Trophoblast cell (in vitro differentiated cells and primary cell): ENCODE results near the gene ZNF37A.
"Not testable (repeated sequence)": the region's sequence is repeated elsewhere in the genome, so short reads cannot be mapped to it uniquely, and the experiment has no call there.

Experiments
- DNase-seq, 2 donors: peaks; one replicate each; pipeline ENCODE4 v3.0.0-alpha.2; 2016
- H2AFZ ChIP-seq: 2 replicates; pipeline ENCODE4 v1.6.1; 2013; ENCODE audit warnings: low read length, moderate library complexity, mild to moderate bottlenecking; ENCODE audit not compliant: insufficient read depth, poor library complexity
- H2AK5ac ChIP-seq: 2 replicates; pipeline ENCODE4 v1.6.1; 2013; ENCODE audit warnings: mild to moderate bottlenecking, low read length
- H2BK120ac ChIP-seq: 2 replicates; pipeline ENCODE4 v1.6.1; 2013; ENCODE audit warnings: low read length, mild to moderate bottlenecking, moderate library complexity; ENCODE audit not compliant: insufficient read depth, poor library complexity
- H2BK12ac ChIP-seq: 2 replicates; pipeline ENCODE4 v1.6.1; 2013; ENCODE audit warnings: mild to moderate bottlenecking, low read length, moderate library complexity
- H2BK5ac ChIP-seq: 2 replicates; pipeline ENCODE4 v1.6.1; 2013; ENCODE audit warnings: low read length, low read depth, moderate library complexity, mild to moderate bottlenecking; ENCODE audit not compliant: poor library complexity
- H3K14ac ChIP-seq: 2 replicates; pipeline ENCODE4 v1.6.1; 2013; ENCODE audit warnings: mild to moderate bottlenecking, low read length
- H3K18ac ChIP-seq: 2 replicates; pipeline ENCODE4 v1.6.1; 2013; ENCODE audit warnings: mild to moderate bottlenecking, low read length
- H3K23ac ChIP-seq: 2 replicates; pipeline ENCODE4 v1.6.1; 2013; ENCODE audit warnings: low read length
- H3K27ac ChIP-seq: 2 replicates; pipeline ENCODE4 v1.5.1; 2013; ENCODE audit warnings: low read depth, mild to moderate bottlenecking, inconsistent platforms, low read length, moderate library complexity
- H3K27me3 ChIP-seq: 2 replicates; pipeline ENCODE4 v1.6.1; 2013; ENCODE audit warnings: inconsistent platforms, mild to moderate bottlenecking, low read length, moderate library complexity; ENCODE audit not compliant: insufficient read depth
- H3K36me3 ChIP-seq, 2 experiments: 1 replicate in 1 of 2; 2 replicates in 1 of 2; pipeline ENCODE4 v1.6.1; 2013; ENCODE audit warnings: low read length in 2 of 2, mild to moderate bottlenecking in 2 of 2, moderate library complexity in 1 of 2; ENCODE audit not compliant: insufficient read depth in 2 of 2, control insufficient read depth in 1 of 2
- H3K4ac ChIP-seq: 2 replicates; pipeline ENCODE4 v1.6.1; 2013; ENCODE audit warnings: low read depth, mild to moderate bottlenecking, low read length, moderate library complexity
- H3K4me1 ChIP-seq, 2 experiments: 1 replicate in 1 of 2; 2 replicates in 1 of 2; pipeline ENCODE4 v1.6.1; 2013; ENCODE audit warnings: low read length in 2 of 2, mild to moderate bottlenecking in 2 of 2, moderate library complexity in 1 of 2; ENCODE audit not compliant: insufficient read depth in 2 of 2, control insufficient read depth in 1 of 2
- H3K4me2 ChIP-seq: 2 replicates; pipeline ENCODE4 v1.6.1; 2013; ENCODE audit warnings: inconsistent platforms, mild to moderate bottlenecking, low read length, moderate library complexity
- H3K4me3 ChIP-seq: 2 replicates; pipeline ENCODE4 v1.5.1; 2013; ENCODE audit warnings: mild to moderate bottlenecking, low read depth, low read length, inconsistent platforms
- H3K79me1 ChIP-seq: one replicate; pipeline ENCODE4 v1.6.1; 2013; ENCODE audit warnings: low read length
- H3K79me2 ChIP-seq: 2 replicates; pipeline ENCODE4 v1.6.1; 2013; ENCODE audit warnings: low read length, mild to moderate bottlenecking; ENCODE audit not compliant: control insufficient read depth, insufficient read depth, poor library complexity
- H3K9ac ChIP-seq: 2 replicates; pipeline ENCODE4 v1.6.1; 2013; ENCODE audit warnings: mild to moderate bottlenecking, low read length
- H3K9me3 ChIP-seq: 2 replicates; pipeline ENCODE4 v1.6.1; 2013; ENCODE audit warnings: low read depth, mild to moderate bottlenecking, control low read depth, inconsistent platforms, low read length; ENCODE audit not compliant: insufficient read depth
- H4K12ac ChIP-seq: 2 replicates; pipeline ENCODE4 v1.6.1; 2013; ENCODE audit warnings: low read depth, mild to moderate bottlenecking, low read length, moderate library complexity
- H4K8ac ChIP-seq: 2 replicates; pipeline ENCODE4 v1.6.1; 2013; ENCODE audit warnings: low read depth, mild to moderate bottlenecking, low read length, moderate library complexity
- H4K91ac ChIP-seq: one replicate; pipeline ENCODE4 v1.6.1; 2013; ENCODE audit warnings: low read depth, mild to moderate bottlenecking, low read length, moderate library complexity
- WGBS: extraction: QIAGEN DNeasy Blood & Tissue Kit; methylation state at CpG from one replicate; pipeline ENCODE4 v1.1.7; 2013; ENCODE audit warnings: missing lambda C conversion rate; ENCODE audit not compliant: insufficient read length, insufficient coverage; ENCODE audit errors: extremely low coverage; 5-methylcytosine and 5-hydroxymethylcytosine counted together

Gene ZNF37A

GRCh38 chr10:38146579-38147333, 52.6 kb downstream of the ZNF37A start:
- Histone ChIP-seq H3K14ac (no peak overlapping the region), H4K8ac (no peak overlapping the region), H3K79me1 (no peaks in the 10 kb centered on the region), H3K4ac (no peak overlapping the region), H2BK120ac (no peak overlapping the region), H4K12ac (no peak overlapping the region), H2BK5ac (no peak overlapping the region), H3K23ac (no peak overlapping the region), H2AK5ac (no peak overlapping the region), H3K27me3 (no peaks in the 10 kb centered on the region), H2AFZ (no peak overlapping the region), H3K36me3 (no peaks in the 10 kb centered on the region), H3K79me2 (no peaks in the 10 kb centered on the region), H2BK12ac (no peak overlapping the region), H3K4me1 (no peaks in the 10 kb centered on the region), H4K91ac (no peak overlapping the region), H3K4me2 (no peak overlapping the region), H3K9me3 (peaks cover 14% of the 10 kb centered on the region), H3K4me3 (no peak overlapping the region), H3K18ac (no peak overlapping the region), H3K27ac (no peak overlapping the region), H3K9ac (no peak overlapping the region)
- WGBS: no CpG with 5 or more reads among the region's 11 CpGs
- no peak for DNase-seq

DNA sequence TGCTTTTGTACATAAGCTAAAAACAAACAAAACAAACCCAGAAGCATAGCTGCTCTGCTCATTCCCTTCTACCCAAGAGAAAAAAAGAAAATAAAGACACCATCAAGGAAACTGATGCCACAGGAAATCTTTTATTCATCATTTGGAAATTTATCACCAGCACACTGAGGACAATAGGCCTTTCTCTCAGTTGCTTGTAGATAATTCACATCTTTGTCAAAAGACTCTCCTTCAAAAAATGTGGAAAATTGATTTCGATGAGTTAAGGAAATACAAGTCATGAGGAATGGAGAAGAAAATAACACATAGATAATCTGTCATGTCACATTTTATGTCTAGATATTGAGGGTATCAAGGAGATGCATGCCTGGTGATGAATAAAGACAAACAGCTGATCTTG, 53.5 kb downstream of the ZNF37A start:
- no peaks in the 10 kb centered on the region for H3K4me1 ChIP-seq
- H3K9me3 ChIP-seq: peaks cover 14% of the 10 kb centered on the region
- H2BK120ac ChIP-seq: no peak overlapping the region
- H3K9ac ChIP-seq: no peak overlapping the region
- no peak for DNase-seq
- H3K79me2 ChIP-seq: no peaks in the 10 kb centered on the region
- no peak overlapping the region for H2AFZ ChIP-seq
- no peaks in the 10 kb centered on the region for H3K36me3 ChIP-seq
- H4K12ac ChIP-seq: no peak overlapping the region
- H3K79me1 ChIP-seq: no peaks in the 10 kb centered on the region
- H2AK5ac ChIP-seq: no peak overlapping the region
- H3K27me3 ChIP-seq: no peaks in the 10 kb centered on the region
- no peak overlapping the region for H3K14ac ChIP-seq
- no peak overlapping the region for H3K4me3 ChIP-seq
- H3K4me2 ChIP-seq: no peak overlapping the region
- no peak overlapping the region for H3K18ac ChIP-seq
- no peak overlapping the region for H4K8ac ChIP-seq
- no peak overlapping the region for H2BK5ac ChIP-seq
- no peak overlapping the region for H4K91ac ChIP-seq
- no CpG with 5 or more reads among the region's 1 CpG for WGBS
- no peak overlapping the region for H3K23ac ChIP-seq
- H3K4ac ChIP-seq: no peak overlapping the region
- H3K27ac ChIP-seq: no peak overlapping the region
- no peak overlapping the region for H2BK12ac ChIP-seq

DNA sequence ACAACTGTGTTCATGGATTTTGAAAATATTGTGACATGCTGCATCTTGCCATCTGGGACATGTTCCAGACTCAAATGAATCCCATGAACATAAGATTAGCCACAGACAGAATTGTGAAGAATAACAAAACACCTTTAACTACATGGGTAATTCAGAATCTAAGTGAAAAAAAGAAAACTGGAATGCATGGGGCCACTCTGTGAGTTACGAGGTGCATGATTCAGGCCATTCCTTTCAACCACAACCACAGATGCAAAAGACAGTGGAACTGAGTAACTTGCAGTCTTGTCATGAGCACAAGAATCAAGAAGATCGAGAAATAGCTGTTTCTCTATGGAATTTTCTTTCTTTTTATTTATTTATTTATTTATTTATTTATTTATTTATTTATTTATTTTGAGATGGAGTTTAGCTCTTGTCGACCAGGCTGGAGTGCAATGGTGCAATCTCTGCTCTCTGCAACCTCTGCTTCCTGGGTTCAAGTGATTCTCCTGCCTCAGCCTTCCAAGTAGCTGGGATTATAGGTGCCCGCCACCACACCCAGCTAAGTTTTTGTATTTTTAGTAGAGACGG, 56.8 kb downstream of the ZNF37A start:
- not testable (repeated sequence) for H2AK5ac ChIP-seq, H3K36me3 ChIP-seq, H3K27ac ChIP-seq, DNase-seq, H3K4me1 ChIP-seq, H4K12ac ChIP-seq, H3K79me2 ChIP-seq, H3K79me1 ChIP-seq, H4K91ac ChIP-seq, H2BK5ac ChIP-seq, H2BK12ac ChIP-seq, H3K18ac ChIP-seq, H4K8ac ChIP-seq, H3K4me2 ChIP-seq, H3K23ac ChIP-seq, H2AFZ ChIP-seq, H3K14ac ChIP-seq, H3K27me3 ChIP-seq, H3K4ac ChIP-seq, H2BK120ac ChIP-seq, H3K9ac ChIP-seq, H3K4me3 ChIP-seq
- WGBS: no CpG with 5 or more reads among the region's 5 CpGs
- peaks cover 19% of the 10 kb centered on the region for H3K9me3 ChIP-seq

- Histone ChIP-seq H3K27me3 (no peaks in the 10 kb centered on the region), H2BK5ac (no peak overlapping the region), H3K36me3 (no peaks in the 10 kb centered on the region), H2AFZ (no peak overlapping the region), H3K27ac (no peak overlapping the region), H4K91ac (no peak overlapping the region), H3K9me3 (peaks cover 23% of the 10 kb centered on the region), H2AK5ac (no peak overlapping the region), H3K4me1 (no peaks in the 10 kb centered on the region), H2BK120ac (no peak overlapping the region), H3K9ac (no peak overlapping the region), H3K4me2 (no peak overlapping the region), H4K8ac (no peak overlapping the region), H3K14ac (no peak overlapping the region), H3K4me3 (no peak overlapping the region), H3K4ac (no peak overlapping the region), H3K18ac (no peak overlapping the region), H3K79me2 (no peaks in the 10 kb centered on the region), H3K23ac (no peak overlapping the region), H3K79me1 (no peaks in the 10 kb centered on the region), H2BK12ac (no peak overlapping the region), H4K12ac (no peak overlapping the region)
- whole genome bisulfite sequencing: no CpG with 5 or more reads among the region's 37 CpGs
- no peak for DNase-seq
Measured at GRCh38 chr10:38156416-38157269, 62.5 kb downstream of the ZNF37A start.
